22Rv1 (cell line): ENCODE data around the gene SPNS3.

ENCODE experiments used
- H3K27ac ChIP-seq: fragments of 450-650 bp; 2 replicates; pipeline ENCODE4 v1.5.1; 2017
- ZFX ChIP-seq: fragments of 450-650 bp; IDR thresholded peaks from 2 replicates; pipeline ENCODE4 v1.6.1; 2017; ENCODE audit warnings: antibody characterized with exemption, borderline replicate concordance
- TF ChIP-seq, protein P1 (sequence below): fragments of 450-650 bp; IDR thresholded peaks from 2 replicates; pipeline ENCODE4 v1.5.1; 2017; ENCODE audit warnings: mild to moderate bottlenecking

SPNS3 gene

DNA sequence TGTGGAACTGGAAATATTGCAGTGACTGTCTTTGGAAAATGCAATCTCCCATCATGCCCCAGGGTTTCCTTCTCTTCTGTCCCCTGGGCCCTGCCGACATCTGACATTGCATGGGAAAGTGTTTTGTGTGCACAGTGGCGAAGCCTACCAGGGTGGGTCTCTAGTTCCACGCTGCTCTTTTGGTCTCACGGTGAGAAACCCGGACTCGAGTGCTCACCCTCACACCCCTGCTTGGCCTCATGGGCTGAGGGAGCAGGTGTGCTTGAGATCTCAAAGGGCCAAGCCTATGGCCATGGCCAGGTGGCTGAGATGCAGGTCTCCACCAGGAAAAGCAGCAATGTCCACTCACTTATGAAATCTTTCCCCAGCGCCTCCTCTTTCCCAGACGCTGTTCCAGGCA is 32.0 kb downstream of the SPNS3 start:
- TF ChIP-seq ZFX, result no peak
- TF ChIP-seq, protein P1, sequence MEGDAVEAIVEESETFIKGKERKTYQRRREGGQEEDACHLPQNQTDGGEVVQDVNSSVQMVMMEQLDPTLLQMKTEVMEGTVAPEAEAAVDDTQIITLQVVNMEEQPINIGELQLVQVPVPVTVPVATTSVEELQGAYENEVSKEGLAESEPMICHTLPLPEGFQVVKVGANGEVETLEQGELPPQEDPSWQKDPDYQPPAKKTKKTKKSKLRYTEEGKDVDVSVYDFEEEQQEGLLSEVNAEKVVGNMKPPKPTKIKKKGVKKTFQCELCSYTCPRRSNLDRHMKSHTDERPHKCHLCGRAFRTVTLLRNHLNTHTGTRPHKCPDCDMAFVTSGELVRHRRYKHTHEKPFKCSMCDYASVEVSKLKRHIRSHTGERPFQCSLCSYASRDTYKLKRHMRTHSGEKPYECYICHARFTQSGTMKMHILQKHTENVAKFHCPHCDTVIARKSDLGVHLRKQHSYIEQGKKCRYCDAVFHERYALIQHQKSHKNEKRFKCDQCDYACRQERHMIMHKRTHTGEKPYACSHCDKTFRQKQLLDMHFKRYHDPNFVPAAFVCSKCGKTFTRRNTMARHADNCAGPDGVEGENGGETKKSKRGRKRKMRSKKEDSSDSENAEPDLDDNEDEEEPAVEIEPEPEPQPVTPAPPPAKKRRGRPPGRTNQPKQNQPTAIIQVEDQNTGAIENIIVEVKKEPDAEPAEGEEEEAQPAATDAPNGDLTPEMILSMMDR, result no peak
- H3K27ac ChIP-seq, result no peak overlapping the region

DNA sequence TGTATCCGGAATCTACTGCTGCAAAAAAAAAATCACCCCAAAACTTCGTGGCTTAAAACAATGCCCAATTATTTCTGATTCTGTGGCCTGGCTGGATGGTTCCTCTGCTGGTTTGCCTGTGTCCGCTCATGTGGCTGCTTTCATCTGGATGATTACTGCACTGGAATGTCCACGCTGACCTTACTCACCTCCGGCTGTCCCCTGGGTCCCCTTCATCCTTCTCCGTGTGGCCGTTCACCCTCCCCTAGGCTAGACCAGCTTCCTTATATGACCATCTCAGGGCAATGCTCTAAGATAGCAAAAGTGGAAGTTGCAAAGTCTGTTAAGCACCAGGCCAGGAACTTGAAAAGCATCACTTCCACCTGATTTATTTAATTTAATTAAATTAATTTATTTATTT is 33.5 kb downstream of the SPNS3 start:
- TF ChIP-seq ZFX, result no peak
- TF ChIP-seq, protein P1, result no peak

DNA sequence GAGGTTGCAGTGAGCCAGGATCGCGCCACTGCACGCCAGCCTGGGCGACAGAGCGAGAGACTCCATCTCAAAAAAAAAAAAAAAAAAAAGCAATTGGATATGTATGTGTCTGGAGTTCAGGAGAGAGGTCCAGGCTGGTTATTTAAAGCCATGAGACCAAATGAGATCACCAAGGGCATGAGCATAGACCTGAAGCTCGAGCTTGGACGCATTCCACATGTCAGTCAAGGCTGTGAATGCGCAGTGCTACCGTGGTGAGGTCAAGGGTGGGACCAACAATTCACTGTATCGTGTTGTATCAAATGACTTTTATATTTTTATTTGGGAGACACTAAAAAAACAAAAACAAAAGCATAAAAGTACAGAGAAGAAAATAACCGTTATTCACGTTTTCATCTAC is 35.8 kb downstream of the SPNS3 start:
- no peak overlapping the region for H3K27ac ChIP-seq
- TF ChIP-seq, protein P1, result no peak
- TF ChIP-seq ZFX, result no peak

More for the DNA sequence above, 33.5 kb downstream of the SPNS3 start:
- no peak overlapping the region for H3K27ac ChIP-seq

DNA sequence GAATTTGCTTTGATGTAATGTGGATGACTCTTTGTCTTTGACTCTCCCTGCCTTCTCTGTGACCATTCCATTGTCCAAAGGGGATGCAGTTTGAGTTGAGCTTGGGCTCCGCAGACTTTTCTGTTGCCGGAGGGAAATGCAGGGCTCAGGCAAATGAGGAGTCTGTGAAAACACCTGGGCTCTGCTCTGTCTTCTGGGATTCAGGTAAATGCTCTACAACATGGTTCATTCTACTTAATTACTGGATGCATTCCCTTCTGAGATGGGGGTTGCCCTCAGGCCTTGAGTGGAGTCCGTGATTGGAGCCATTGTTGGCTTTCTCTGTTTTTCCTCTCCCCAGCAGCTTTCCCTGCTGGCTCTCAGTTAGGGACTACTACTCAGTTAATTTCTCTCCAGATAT is 38.5 kb downstream of the SPNS3 start:
- TF ChIP-seq, protein P1, result no peak
- TF ChIP-seq ZFX, result no peak
- H3K27ac ChIP-seq, result no peak overlapping the region

DNA sequence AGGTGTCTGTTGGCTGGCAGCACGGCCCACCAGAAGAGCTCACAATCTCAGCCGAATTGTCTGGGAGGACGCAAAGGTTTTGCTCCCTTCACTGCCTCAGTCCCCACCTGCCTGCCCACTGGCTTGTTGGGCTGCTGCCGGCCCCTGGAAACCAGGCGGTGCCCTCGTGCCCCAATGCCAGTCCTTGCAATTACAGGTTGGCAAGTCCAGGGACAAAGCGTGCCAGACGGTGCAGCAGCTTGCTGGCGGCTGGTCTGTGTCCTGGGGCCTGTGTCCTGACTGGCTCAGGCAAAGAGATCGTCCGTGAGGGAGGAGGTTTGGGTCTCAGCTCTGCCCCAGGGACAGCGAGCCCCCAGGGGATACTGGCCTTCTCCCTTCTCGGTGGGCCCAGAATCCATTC is 40.4 kb downstream of the SPNS3 start:
- H3K27ac ChIP-seq, result no peak overlapping the region
- TF ChIP-seq, protein P1, result no peak
- no peak for TF ChIP-seq ZFX

DNA sequence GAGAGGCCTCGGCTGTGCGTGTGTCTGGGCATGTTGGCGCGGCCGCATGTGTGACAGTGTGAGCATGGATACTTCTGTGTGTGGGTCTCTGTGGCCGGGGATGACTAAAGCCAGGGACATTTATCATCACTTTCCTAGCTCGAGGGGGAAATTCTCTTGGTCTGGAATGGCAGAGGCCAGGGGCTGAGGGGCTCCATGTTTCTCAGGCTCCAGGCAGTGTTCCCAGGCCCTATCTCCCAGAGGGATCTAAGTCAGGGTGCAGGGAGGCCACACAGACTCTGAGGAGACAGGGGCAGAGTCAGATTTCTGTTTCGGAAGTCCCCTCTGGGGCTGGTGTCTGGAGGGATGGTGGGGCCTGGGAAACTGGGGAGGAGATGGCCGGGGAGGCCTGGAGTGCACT is 41.3 kb downstream of the SPNS3 start:
- H3K27ac ChIP-seq, result no peak overlapping the region
- no peak for TF ChIP-seq ZFX
- TF ChIP-seq, protein P1, result no peak

DNA sequence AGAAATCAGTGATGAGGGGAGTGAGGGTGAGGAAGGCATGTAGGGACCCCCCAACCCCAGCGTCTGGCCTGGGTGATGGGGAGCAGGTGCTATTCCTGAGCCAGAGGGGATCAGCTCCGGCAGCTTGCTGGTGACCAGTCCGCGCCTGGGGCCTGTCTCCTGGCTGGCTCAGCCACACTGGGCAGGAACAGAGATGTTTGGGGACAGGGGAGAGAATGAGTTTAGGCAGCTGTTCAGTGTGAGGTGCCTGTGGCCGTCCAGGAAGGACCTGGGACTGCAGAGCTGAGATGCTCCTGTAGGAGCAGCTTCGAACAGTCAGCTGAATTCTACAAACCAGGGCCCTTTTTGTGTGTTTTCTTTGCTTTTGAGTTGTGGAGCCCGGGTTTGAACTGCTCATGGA is 41.7 kb downstream of the SPNS3 start:
- no peak overlapping the region for H3K27ac ChIP-seq

More for the DNA sequence above, 41.7 kb downstream of the SPNS3 start:
- TF ChIP-seq, protein P1, result no peak
- TF ChIP-seq ZFX, result no peak
